Breast epithelium (tissue), 3 donors: ENCODE results near the gene CCDC178.

Experiments used
- POLR2A ChIP-seq: fragments of 450-650 bp; IDR thresholded peaks from one replicate; pipeline ENCODE4 v1.6.1; 2016; ENCODE audit warnings: antibody characterized with exemption, mild to moderate bottlenecking, moderate library complexity
- POLR2AphosphoS5 ChIP-seq, 3 donors: sonication (generic); formaldehyde crosslinking; IDR thresholded peaks; one replicate each; pipeline ENCODE4 v1.6.1; 2017; ENCODE audit warnings: antibody characterized with exemption in 3 of 3
- TF ChIP-seq, protein P1 (sequence below), 3 donors: fragments of 450-650 bp; IDR thresholded peaks; one replicate each; pipeline ENCODE4 v1.5.1; 2016 to 2017; ENCODE audit warnings: antibody characterized with exemption in 3 of 3, mild to moderate bottlenecking in 3 of 3, moderate library complexity in 3 of 3

DNA sequence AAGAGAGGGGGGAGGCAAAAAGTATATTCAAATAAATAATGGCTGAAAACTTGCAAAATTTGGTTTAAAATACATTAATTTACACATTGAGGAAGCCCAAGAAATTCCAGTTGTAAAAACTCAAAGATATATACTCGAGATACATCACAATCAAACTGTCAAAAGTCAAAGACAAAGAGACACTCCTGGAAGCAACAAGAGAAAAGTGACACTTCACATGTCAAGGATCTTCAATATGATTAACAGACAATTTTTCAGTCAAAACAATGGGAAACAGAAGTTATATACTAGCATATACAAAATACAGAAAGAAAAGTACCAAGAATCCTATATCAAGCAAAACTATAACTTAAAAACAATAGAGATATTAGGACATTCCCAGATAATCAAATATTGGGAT, 170.2 kb downstream of the CCDC178 start:
- TF ChIP-seq POLR2AphosphoS5 (IDR thresholded peaks at IDR 0.05) (no peak), POLR2A (no peak)
- TF ChIP-seq, protein P1, sequence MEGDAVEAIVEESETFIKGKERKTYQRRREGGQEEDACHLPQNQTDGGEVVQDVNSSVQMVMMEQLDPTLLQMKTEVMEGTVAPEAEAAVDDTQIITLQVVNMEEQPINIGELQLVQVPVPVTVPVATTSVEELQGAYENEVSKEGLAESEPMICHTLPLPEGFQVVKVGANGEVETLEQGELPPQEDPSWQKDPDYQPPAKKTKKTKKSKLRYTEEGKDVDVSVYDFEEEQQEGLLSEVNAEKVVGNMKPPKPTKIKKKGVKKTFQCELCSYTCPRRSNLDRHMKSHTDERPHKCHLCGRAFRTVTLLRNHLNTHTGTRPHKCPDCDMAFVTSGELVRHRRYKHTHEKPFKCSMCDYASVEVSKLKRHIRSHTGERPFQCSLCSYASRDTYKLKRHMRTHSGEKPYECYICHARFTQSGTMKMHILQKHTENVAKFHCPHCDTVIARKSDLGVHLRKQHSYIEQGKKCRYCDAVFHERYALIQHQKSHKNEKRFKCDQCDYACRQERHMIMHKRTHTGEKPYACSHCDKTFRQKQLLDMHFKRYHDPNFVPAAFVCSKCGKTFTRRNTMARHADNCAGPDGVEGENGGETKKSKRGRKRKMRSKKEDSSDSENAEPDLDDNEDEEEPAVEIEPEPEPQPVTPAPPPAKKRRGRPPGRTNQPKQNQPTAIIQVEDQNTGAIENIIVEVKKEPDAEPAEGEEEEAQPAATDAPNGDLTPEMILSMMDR (IDR thresholded peaks at IDR 0.05), result no peak
